ENCODE data around the gene PIAS1.
"Not testable (repeated sequence)": the region's sequence is repeated elsewhere in the genome, so short reads cannot be mapped to it uniquely, and the experiment has no call there.

PIAS1 gene

DNA sequence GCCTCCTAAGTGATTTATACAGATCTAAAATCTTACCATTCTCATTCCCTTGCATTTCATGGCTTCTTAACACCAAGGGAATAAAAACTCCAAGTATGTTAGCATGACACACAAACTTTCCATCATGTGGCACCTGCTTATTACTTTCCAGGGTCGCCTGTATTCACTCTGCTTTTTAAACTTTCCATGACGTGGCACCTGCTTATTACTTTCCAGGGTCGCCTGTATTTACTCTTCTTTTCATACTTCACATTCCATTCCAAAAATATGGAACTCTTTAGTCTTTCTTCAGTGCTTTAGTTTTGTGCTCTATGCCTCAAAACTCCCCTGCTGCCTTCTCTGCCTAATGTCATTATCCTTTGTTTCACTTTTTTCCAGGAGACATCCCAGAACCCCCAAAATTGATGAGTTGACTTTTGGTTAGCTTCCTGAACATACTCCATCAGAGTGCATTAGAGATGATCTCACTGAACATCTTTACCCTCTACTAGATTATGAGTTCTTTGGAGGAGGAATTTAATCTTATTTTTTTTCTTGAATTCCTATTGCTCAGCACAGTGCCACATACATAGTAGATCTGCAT, 104.0 kb downstream of the PIAS1 start:
- H3K27me3 ChIP-seq (ENCODE audit: control insufficient read depth in 1 of 2, insufficient read depth in 2 of 2, low read length in 2 of 2) = no peaks in the 10 kb centered on the region
- H3K9me3 ChIP-seq (ENCODE audit: low read length) = no peaks in the 10 kb centered on the region
- H3K4me3 ChIP-seq (ENCODE audit: low read depth in 1 of 2, low read length in 2 of 2) = no peak overlapping the region
- H3K27ac ChIP-seq (ENCODE audit: low read depth, low read length) = no peak overlapping the region
- no peak overlapping the region for H3K9ac ChIP-seq (ENCODE audit: low read length)
- H3K4me1 ChIP-seq (ENCODE audit: insufficient read depth, low read length) = peaks cover 25% of the 10 kb centered on the region
- H3K36me3 ChIP-seq (ENCODE audit: insufficient read depth, low read length) = peaks cover 38% of the 10 kb centered on the region

DNA sequence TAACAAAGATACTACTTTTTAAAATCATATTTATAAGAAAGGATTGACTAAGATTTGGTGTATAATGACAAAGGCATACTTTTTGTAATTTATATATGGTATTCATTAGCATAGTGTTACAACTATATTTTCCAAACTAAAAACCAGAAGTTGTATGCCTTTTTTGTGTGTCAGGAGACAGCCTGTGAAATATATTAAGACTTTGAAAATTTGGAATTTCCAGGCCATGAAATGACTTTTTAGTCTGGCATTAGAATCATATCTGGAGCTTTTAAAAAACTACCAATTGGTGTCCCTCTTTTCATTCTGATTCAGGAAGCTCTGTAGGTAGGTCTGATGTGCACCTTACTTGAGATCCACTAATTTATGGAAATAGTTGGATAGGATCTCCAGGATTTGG, 109.1 kb downstream of the PIAS1 start:
- Histone ChIP-seq H3K36me3 (ENCODE audit: insufficient read depth, low read length) (peaks cover 15% of the 10 kb centered on the region), H3K9me3 (ENCODE audit: low read length) (no peaks in the 10 kb centered on the region), H3K4me3 (ENCODE audit: low read depth in 1 of 2, low read length in 2 of 2) (no peak overlapping the region)

DNA sequence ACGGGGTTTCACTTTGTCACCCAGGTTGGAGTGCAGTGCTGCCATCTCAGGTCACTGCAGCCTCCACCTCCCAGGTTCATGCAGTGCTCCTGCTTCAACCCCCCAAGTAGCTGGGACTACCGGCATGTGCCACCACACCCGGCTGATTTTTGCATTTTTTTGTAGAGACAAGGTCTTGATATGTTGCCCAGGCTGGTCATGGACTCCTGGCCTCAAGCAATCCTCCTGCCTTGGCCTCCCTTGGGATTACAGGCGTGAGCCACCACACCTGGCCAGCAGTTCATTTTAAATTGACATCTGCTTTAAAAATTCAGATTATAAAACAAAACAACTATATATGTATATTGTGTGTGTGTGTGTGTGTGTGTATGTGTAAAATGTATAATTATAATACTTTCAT, 112.7 kb downstream of the PIAS1 start:
- H3K36me3 ChIP-seq (ENCODE audit: insufficient read depth, low read length) = peaks cover 8% of the 10 kb centered on the region
- H3K4me1 ChIP-seq (ENCODE audit: insufficient read depth, low read length) = no peaks in the 10 kb centered on the region
- no peak overlapping the region for H3K9ac ChIP-seq (ENCODE audit: low read length)
- H3K9me3 ChIP-seq (ENCODE audit: low read length) = no peaks in the 10 kb centered on the region
- H3K27ac ChIP-seq (ENCODE audit: low read depth, low read length) = no peak overlapping the region
- H3K27me3 ChIP-seq (ENCODE audit: control insufficient read depth in 1 of 2, insufficient read depth in 2 of 2, low read length in 2 of 2) = no peaks in the 10 kb centered on the region
- H3K4me3 ChIP-seq (ENCODE audit: low read depth in 1 of 2, low read length in 2 of 2) = no peak overlapping the region

More for the DNA sequence above, 109.1 kb downstream of the PIAS1 start:
- peaks cover 7% of the 10 kb centered on the region for H3K4me1 ChIP-seq (ENCODE audit: insufficient read depth, low read length)
- no peaks in the 10 kb centered on the region for H3K27me3 ChIP-seq (ENCODE audit: control insufficient read depth in 1 of 2, insufficient read depth in 2 of 2, low read length in 2 of 2)
- no peak overlapping the region for H3K27ac ChIP-seq (ENCODE audit: low read depth, low read length)
- no peak overlapping the region for H3K9ac ChIP-seq (ENCODE audit: low read length)

DNA sequence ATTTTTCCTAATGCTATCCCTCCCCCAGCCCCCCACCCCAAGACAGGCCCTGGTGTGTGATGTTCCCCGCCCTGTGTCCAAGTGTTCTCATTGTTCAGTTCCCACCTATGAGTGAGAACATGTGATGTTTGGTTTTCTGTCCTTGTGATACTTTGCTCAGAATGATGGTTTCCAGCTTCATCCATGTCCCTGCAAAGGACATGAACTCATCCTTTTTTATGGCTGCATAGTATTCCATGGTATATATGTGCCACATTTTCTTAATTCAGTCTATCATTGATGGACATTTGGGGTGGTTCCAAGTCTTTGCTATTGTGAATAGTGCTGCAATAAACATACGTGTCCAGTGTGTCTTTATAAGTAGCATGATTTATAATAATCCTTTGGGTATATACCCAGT, 117.9 kb downstream of the PIAS1 start:
- H3K36me3 ChIP-seq (ENCODE audit: insufficient read depth, low read length) = peaks cover 17% of the 10 kb centered on the region
- not testable (repeated sequence) for H3K9ac ChIP-seq (ENCODE audit: low read length); H3K27me3 ChIP-seq (ENCODE audit: control insufficient read depth in 1 of 2, insufficient read depth in 2 of 2, low read length in 2 of 2)

DNA sequence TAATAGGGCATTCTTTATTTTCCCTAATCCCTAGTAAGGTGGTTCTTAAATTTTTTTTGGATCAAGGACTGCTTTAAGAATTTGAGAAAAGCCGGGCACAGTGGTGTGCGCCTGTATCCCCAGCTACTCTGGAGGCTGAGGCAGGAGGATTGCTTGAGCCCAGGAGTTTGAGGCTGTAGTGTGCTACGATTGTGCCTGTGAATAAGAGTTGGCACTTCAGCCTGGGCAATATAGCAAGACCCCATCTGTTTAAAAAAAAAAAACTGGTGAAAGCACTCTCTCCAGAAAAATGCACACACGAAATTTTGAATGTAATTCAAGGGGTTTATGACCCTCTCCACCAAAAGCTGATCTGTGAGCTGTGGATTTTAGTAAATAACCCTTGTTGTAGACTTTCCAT, 119.0 kb downstream of the PIAS1 start:
- Histone ChIP-seq H3K27me3 (ENCODE audit: control insufficient read depth in 1 of 2, insufficient read depth in 2 of 2, low read length in 2 of 2) (no peaks in the 10 kb centered on the region), H3K9me3 (ENCODE audit: low read length) (no peaks in the 10 kb centered on the region), H3K27ac (ENCODE audit: low read depth, low read length) (no peak overlapping the region), H3K36me3 (ENCODE audit: insufficient read depth, low read length) (peaks cover 28% of the 10 kb centered on the region), H3K4me1 (ENCODE audit: insufficient read depth, low read length) (peaks cover 8% of the 10 kb centered on the region), H3K4me3 (ENCODE audit: low read depth in 1 of 2, low read length in 2 of 2) (no peak overlapping the region), H3K9ac (ENCODE audit: low read length) (no peak overlapping the region)

More for the DNA sequence above, 117.9 kb downstream of the PIAS1 start:
- not testable (repeated sequence) for H3K27ac ChIP-seq (ENCODE audit: low read depth, low read length); H3K4me1 ChIP-seq (ENCODE audit: insufficient read depth, low read length); H3K9me3 ChIP-seq (ENCODE audit: low read length); H3K4me3 ChIP-seq (ENCODE audit: low read depth in 1 of 2, low read length in 2 of 2)

DNA sequence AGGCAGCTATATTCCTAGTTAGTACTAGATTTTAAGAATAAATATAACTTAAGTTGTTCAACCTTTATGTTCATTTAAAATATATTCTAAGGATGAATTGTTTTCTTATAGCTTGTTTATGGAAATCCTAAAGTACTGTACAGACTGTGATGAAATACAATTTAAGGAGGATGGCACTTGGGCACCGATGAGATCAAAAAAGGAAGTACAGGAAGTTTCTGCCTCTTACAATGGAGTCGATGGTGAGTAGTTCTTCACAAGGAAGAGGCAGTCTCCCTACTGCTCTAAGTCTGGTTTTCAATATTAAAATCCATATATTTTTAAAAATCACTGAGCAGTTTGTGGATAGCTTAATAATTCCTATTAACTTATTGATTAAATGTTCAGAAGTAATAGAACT, 121.4 kb downstream of the PIAS1 start:
- Histone ChIP-seq H3K27me3 (ENCODE audit: control insufficient read depth in 1 of 2, insufficient read depth in 2 of 2, low read length in 2 of 2) (no peaks in the 10 kb centered on the region), H3K4me3 (ENCODE audit: low read depth in 1 of 2, low read length in 2 of 2) (no peak overlapping the region), H3K9ac (ENCODE audit: low read length) (no peak overlapping the region), H3K36me3 (ENCODE audit: insufficient read depth, low read length) (peaks cover 34% of the 10 kb centered on the region), H3K27ac (ENCODE audit: low read depth, low read length) (no peak overlapping the region), H3K4me1 (ENCODE audit: insufficient read depth, low read length) (peaks cover 12% of the 10 kb centered on the region), H3K9me3 (ENCODE audit: low read length) (no peaks in the 10 kb centered on the region)

DNA sequence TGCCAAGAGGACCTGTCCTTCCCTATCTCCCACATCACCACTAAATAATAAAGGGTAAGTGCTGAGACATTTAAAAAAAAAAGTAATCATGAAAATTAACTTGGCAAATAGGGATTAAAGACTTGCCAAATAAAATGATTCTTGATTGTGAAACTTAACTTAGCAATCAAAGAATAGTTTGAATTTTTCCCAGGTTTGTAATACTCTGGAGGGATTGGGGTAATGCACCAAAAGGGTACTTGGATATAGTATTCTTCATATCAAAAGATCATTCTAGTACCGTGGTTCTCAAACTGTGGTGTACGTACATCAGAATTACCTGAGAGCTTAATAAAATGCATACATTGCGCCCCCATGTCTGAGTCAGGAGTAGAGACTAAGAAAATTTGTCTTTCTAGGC, 122.5 kb downstream of the PIAS1 start:
- Histone ChIP-seq H3K4me1 (ENCODE audit: insufficient read depth, low read length) (peaks cover 12% of the 10 kb centered on the region), H3K27me3 (ENCODE audit: control insufficient read depth in 1 of 2, insufficient read depth in 2 of 2, low read length in 2 of 2) (no peaks in the 10 kb centered on the region), H3K36me3 (ENCODE audit: insufficient read depth, low read length) (peaks cover 44% of the 10 kb centered on the region), H3K9me3 (ENCODE audit: low read length) (no peaks in the 10 kb centered on the region), H3K27ac (ENCODE audit: low read depth, low read length) (no peak overlapping the region), H3K9ac (ENCODE audit: low read length) (no peak overlapping the region), H3K4me3 (ENCODE audit: low read depth in 1 of 2, low read length in 2 of 2) (no peak overlapping the region)

DNA sequence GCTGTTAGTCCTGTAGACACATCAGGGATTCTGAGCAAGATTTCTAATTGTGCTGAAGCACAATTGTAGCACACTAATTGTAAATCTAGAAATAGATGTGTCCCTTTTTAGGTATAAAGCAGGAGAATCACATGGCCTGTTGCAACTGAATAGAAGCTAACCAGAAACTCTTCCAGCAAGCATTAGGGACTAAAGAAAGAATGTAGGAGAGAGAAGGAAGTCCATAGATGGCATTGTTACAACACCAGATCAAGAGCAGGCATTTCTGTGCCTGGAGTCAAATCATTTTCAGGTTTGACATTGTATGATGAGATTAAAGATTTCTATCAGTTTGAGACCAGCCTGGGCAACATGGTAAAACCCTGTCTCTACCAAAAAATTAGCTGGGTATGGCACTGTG, 123.6 kb downstream of the PIAS1 start:
- peak overlapping the region; percentile 16 for H3K27ac ChIP-seq (ENCODE audit: low read depth, low read length)
- no peak overlapping the region for H3K9ac ChIP-seq (ENCODE audit: low read length)
- peaks cover 47% of the 10 kb centered on the region for H3K36me3 ChIP-seq (ENCODE audit: insufficient read depth, low read length)
- no peaks in the 10 kb centered on the region for H3K9me3 ChIP-seq (ENCODE audit: low read length)
- H3K27me3 ChIP-seq (ENCODE audit: control insufficient read depth in 1 of 2, insufficient read depth in 2 of 2, low read length in 2 of 2) = no peaks in the 10 kb centered on the region
- peaks cover 12% of the 10 kb centered on the region for H3K4me1 ChIP-seq (ENCODE audit: insufficient read depth, low read length)
- H3K4me3 ChIP-seq (ENCODE audit: low read depth in 1 of 2, low read length in 2 of 2) = no peak overlapping the region

DNA sequence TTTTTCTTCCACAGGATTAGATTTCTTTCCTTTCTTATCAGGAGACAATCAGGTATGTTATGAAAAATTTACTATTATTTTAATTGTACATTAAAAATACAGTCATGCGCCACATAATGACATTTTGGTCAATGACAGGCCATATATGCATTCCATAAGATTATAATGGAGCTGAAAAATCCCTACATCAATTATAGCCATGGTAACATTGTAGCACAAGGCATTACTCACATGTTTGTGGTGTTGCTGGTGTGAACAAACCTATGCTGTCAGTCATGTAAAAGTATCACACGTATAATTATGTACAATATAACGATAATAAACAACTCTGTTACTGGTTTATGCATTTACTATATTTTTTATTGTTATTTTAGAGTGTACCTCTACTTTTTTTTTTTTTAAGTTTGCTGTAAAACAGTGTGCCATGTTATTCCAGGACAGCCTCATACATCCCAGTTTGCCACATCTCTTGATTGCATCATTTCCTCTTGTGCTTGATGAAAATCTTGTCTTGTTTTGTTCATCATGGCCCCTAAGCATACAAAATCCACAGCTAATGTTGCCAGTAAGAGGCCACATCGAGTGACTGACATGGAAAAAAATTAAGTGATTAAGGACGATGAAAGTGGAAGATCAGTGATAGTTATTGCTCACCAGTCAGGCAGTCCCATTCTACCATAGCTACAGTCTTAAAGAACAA, 129.7 kb downstream of the PIAS1 start:
- peaks cover 24% of the 10 kb centered on the region for H3K4me1 ChIP-seq (ENCODE audit: insufficient read depth, low read length)
- no peaks in the 10 kb centered on the region for H3K9me3 ChIP-seq (ENCODE audit: low read length)
- no peak overlapping the region for H3K27ac ChIP-seq (ENCODE audit: low read depth, low read length)
- H3K9ac ChIP-seq (ENCODE audit: low read length) = no peak overlapping the region
- no peak overlapping the region for H3K4me3 ChIP-seq (ENCODE audit: low read depth in 1 of 2, low read length in 2 of 2)
- H3K36me3 ChIP-seq (ENCODE audit: insufficient read depth, low read length) = peaks cover 36% of the 10 kb centered on the region
- no peaks in the 10 kb centered on the region for H3K27me3 ChIP-seq (ENCODE audit: control insufficient read depth in 1 of 2, insufficient read depth in 2 of 2, low read length in 2 of 2)

DNA sequence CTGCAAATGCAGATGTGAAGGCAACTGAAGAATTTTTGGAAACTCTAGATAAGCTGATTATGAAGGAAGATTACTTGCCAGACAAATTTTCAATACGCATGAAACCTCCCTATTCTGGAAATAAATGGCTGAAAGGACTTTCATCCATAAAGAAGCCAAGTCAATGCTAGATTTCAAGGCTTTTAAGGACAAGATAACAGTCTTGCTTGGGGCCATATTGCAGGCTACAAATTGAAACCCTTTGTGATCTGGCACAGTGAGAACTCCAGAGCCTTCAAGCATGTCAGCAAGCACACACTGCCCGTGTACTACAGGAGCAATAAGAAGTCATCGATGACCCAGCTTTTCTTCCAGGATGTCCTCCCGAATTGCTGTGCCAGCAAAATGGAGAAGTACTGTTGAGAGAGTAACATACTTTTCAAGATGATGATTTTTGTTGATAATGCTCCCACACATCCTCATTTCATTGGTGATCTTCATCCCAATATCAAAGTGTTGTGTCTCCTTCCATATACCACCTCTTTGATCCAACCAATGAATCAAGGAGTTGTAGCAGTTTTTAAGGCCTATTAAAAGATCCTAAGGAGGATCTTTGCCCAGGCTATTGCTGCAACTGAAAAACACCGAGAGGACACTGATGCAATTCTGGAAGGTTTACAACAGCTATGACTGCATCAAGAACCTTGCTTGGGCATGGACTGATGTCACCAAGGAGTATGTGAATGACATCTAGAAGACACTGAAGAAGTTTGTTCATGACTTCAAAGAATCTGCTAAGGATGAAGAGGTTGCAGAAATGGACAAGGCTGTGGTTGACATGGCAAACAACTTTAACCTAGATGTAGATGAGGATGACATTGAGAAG, 130.7 kb downstream of the PIAS1 start:
- Histone ChIP-seq H3K4me1 (ENCODE audit: insufficient read depth, low read length) (peaks cover 29% of the 10 kb centered on the region), H3K27ac (ENCODE audit: low read depth, low read length) (no peak overlapping the region), H3K9ac (ENCODE audit: low read length) (no peak overlapping the region), H3K27me3 (ENCODE audit: control insufficient read depth in 1 of 2, insufficient read depth in 2 of 2, low read length in 2 of 2) (no peaks in the 10 kb centered on the region), H3K36me3 (ENCODE audit: insufficient read depth, low read length) (peaks cover 34% of the 10 kb centered on the region), H3K9me3 (ENCODE audit: low read length) (no peaks in the 10 kb centered on the region), H3K4me3 (ENCODE audit: low read depth in 1 of 2, low read length in 2 of 2) (no peak overlapping the region)

DNA sequence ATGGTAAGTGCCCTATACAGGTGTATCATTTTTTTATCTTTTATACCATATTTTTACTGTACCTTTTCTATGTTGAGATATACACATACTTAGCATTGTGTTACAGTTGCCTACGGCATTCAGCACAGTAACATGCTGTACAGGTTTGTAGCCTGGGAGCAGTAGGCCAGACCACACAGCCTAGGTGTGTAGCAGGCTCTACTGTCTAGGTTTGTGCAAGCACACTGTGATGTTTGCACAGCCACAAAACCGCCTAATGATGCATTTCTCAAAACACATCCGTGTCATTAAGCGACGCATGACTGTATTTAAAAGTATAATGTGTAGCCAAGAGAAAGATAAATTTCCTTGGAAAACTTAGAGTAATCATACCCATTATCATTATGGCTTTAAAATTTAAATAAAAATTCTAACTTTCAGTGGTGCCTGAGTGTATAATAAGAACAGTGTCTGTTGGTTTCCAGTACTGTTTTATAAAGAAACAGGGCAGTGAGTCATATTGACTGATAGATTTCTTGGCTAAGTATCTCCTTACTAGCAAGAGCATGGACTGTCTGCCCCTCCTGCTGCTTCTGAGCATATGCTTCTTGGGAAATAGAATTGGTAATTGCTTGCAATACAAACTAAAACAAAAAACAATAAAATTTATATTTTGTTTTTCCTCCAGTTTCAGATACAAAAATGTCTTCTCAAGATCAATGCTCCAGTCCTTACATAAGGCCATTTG, 132.7 kb downstream of the PIAS1 start:
- no peaks in the 10 kb centered on the region for H3K27me3 ChIP-seq (ENCODE audit: control insufficient read depth in 1 of 2, insufficient read depth in 2 of 2, low read length in 2 of 2)

More for the DNA sequence above, 132.7 kb downstream of the PIAS1 start:
- H3K27ac ChIP-seq (ENCODE audit: low read depth, low read length) = peak overlapping the region; percentile 69
- H3K4me3 ChIP-seq (ENCODE audit: low read depth in 1 of 2, low read length in 2 of 2) = no peak overlapping the region
- H3K36me3 ChIP-seq (ENCODE audit: insufficient read depth, low read length) = peaks cover 23% of the 10 kb centered on the region
- no peak overlapping the region for H3K9ac ChIP-seq (ENCODE audit: low read length)
- peaks cover 36% of the 10 kb centered on the region for H3K4me1 ChIP-seq (ENCODE audit: insufficient read depth, low read length)
- H3K9me3 ChIP-seq (ENCODE audit: low read length) = no peaks in the 10 kb centered on the region

Measured in muscle layer of colon (tissue), 2 donors.